SK-N-SH treated with all-trans-retinoic acid at 6 μM for 48 hours (cell line): ENCODE data around the gene KCNE3.

Experiments used
- CSRNP3 ChIP-seq: fragments of 250-450 bp; sonication (Bioruptor Pico); IDR thresholded peaks from 2 replicates; pipeline ENCODE4 v1.5.1; 2021; ENCODE audit warnings: mild to moderate bottlenecking, moderate library complexity
- ESRRG ChIP-seq: fragments of 250-450 bp; sonication (Bioruptor Pico); IDR thresholded peaks from 2 replicates; pipeline ENCODE4 v1.6.1; 2021; ENCODE audit warnings: mild to moderate bottlenecking

- TF ChIP-seq CSRNP3 (CRISPR knock-in tag): no peak
- no peak for TF ChIP-seq ESRRG
Observed at GRCh38 chr11:74462009-74462408, 5.3 kb downstream of the KCNE3 start.
